Smooth muscle cell (in vitro differentiated cells): ENCODE data around the gene ZNF469. TPM values are rescaled to one million over a fixed set of nuclear protein-coding genes. Genes with fewer than 3 reads are reported as not detected.

Source experiments
- DNase-seq: peaks from one replicate; lab custom pipeline; 2025; ENCODE audit not compliant: unreplicated experiment; lab: John Stamatoyannopoulos, UW
- H2AFZ ChIP-seq: fragments of 200-600 bp; sonication (generic); 2 replicates; pipeline ENCODE4 v1.6.0; 2016; ENCODE audit warnings: antibody characterized with exemption, low read depth, mild to moderate bottlenecking
- H3F3A ChIP-seq: fragments of 200-600 bp; sonication (generic); 2 replicates; pipeline ENCODE4 v1.6.0; 2017; ENCODE audit warnings: antibody characterized with exemption, low read depth
- H3K27ac ChIP-seq: fragments of 200-600 bp; sonication (generic); 2 replicates; pipeline ENCODE4 v1.5.1; 2016; ENCODE audit warnings: low read depth, mild to moderate bottlenecking
- H3K27me3 ChIP-seq: fragments of 200-600 bp; sonication (generic); 2 replicates; pipeline ENCODE4 v1.6.1; 2016; ENCODE audit warnings: low read depth, mild to moderate bottlenecking
- H3K36me3 ChIP-seq: fragments of 200-600 bp; sonication (generic); 2 replicates; pipeline ENCODE4 v1.5.1; 2016; ENCODE audit warnings: low read depth
- H3K4me1 ChIP-seq: fragments of 200-600 bp; sonication (generic); 2 replicates; pipeline ENCODE4 v1.5.1; 2016; ENCODE audit warnings: low read depth
- H3K4me2 ChIP-seq: fragments of 200-600 bp; sonication (generic); 2 replicates; pipeline ENCODE4 v1.6.0; 2016; ENCODE audit warnings: mild to moderate bottlenecking
- H3K4me3 ChIP-seq: fragments of 200-600 bp; sonication (generic); 2 replicates; pipeline ENCODE4 v1.5.1; 2016; ENCODE audit warnings: mild to moderate bottlenecking
- H3K79me2 ChIP-seq: fragments of 200-600 bp; sonication (generic); 2 replicates; pipeline ENCODE4 v1.6.0; 2016; ENCODE audit warnings: low read depth, mild to moderate bottlenecking
- H3K9ac ChIP-seq: fragments of 200-600 bp; sonication (generic); 2 replicates; pipeline ENCODE4 v1.6.0; 2016; ENCODE audit warnings: low read depth
- H3K9me3 ChIP-seq: fragments of 200-600 bp; sonication (generic); replicated peaks from 2 replicates; pipeline ENCODE4 v1.5.1; 2016; ENCODE audit warnings: low read depth
- H4K20me1 ChIP-seq: fragments of 200-600 bp; sonication (generic); 2 replicates; pipeline ENCODE4 v1.6.0; 2016; ENCODE audit warnings: low read depth
- CTCF ChIP-seq: fragments of 200-600 bp; sonication (generic); IDR thresholded peaks from 2 replicates; pipeline ENCODE4 v1.5.1; 2017; ENCODE audit warnings: borderline replicate concordance, mild to moderate bottlenecking, antibody characterized with exemption; ENCODE audit not compliant: insufficient read depth, poor library complexity, severe bottlenecking
- WGBS: methylation state at CpG from one replicate; pipeline ENCODE4 v1.1.7; 2016; ENCODE audit warnings: low lambda C conversion rate; 5-methylcytosine and 5-hydroxymethylcytosine counted together
- polyA plus RNA-seq: library from polyadenylated mRNA; unstranded; fragments of >200 nt; fragmentation: Nextera tagmentation; extraction: Ambion mirVana; gene quantifications from 2 replicates; pipeline ENCODE4 v1.2.1, GENCODE V29; 2016
- total RNA-seq: library from RNA; depleted of rRNA; stranded (reverse); fragments of >200 nt; gene quantifications from 2 replicates; pipeline ENCODE4 v1.2.3, GENCODE V29; 2014

Gene ZNF469
- total and polyA plus RNA-seq, 2 experiments from 2014 or later, result 5.0 to 6.2 TPM

GRCh38 chr16:88390735-88391134, 8.0 kb downstream of the ZNF469 start:
- no peak for DNase-seq
- no peak overlapping the region for H3K27ac ChIP-seq
- WGBS, result 97% methylated on average over 13 of the region's 13 CpGs
- H2AFZ ChIP-seq, result no peak overlapping the region
- TF ChIP-seq CTCF, result no peak
- H3K4me1 ChIP-seq, result no peaks in the 10 kb centered on the region
- no peaks in the 10 kb centered on the region for H3K36me3 ChIP-seq
- no peaks in the 10 kb centered on the region for H3K27me3 ChIP-seq
- H3K4me2 ChIP-seq, result no peak overlapping the region
- peaks cover 43% of the 10 kb centered on the region for H3K79me2 ChIP-seq
- H3K4me3 ChIP-seq, result no peak overlapping the region
- H4K20me1 ChIP-seq, result peaks cover 98% of the 10 kb centered on the region
- no peaks in the 10 kb centered on the region for H3F3A ChIP-seq
- no peak overlapping the region for H3K9ac ChIP-seq
- H3K9me3 ChIP-seq, result no peaks in the 10 kb centered on the region

GRCh38 chr16:88391144-88391850, 8.5 kb downstream of the ZNF469 start:
- no peaks in the 10 kb centered on the region for H3F3A ChIP-seq
- no peak overlapping the region for H3K4me2 ChIP-seq
- H3K9me3 ChIP-seq, result no peaks in the 10 kb centered on the region
- H3K4me1 ChIP-seq, result no peaks in the 10 kb centered on the region
- no peak overlapping the region for H3K9ac ChIP-seq
- no peaks in the 10 kb centered on the region for H3K27me3 ChIP-seq
- no peak overlapping the region for H3K27ac ChIP-seq
- TF ChIP-seq CTCF, result no peak
- WGBS, result 95% methylated on average over 16 of the region's 17 CpGs
- DNase-seq, result no peak
- H2AFZ ChIP-seq, result no peak overlapping the region
- no peak overlapping the region for H3K4me3 ChIP-seq
- H3K79me2 ChIP-seq, result peaks cover 38% of the 10 kb centered on the region
- no peaks in the 10 kb centered on the region for H3K36me3 ChIP-seq
- H4K20me1 ChIP-seq, result peaks cover 98% of the 10 kb centered on the region

GRCh38 chr16:88392111-88392510, 9.4 kb downstream of the ZNF469 start:
- Histone ChIP-seq H3K4me1 (no peaks in the 10 kb centered on the region), H3K36me3 (no peaks in the 10 kb centered on the region), H3K9me3 (no peaks in the 10 kb centered on the region), H2AFZ (no peak overlapping the region), H3K9ac (no peak overlapping the region), H3K27me3 (no peaks in the 10 kb centered on the region), H4K20me1 (peaks cover 98% of the 10 kb centered on the region), H3K79me2 (peaks cover 29% of the 10 kb centered on the region), H3K4me3 (no peak overlapping the region), H3K27ac (no peak overlapping the region), H3K4me2 (no peak overlapping the region), H3F3A (no peaks in the 10 kb centered on the region)
- 94% methylated on average over 22 of the region's 22 CpGs for WGBS
- no peak for TF ChIP-seq CTCF
- no peak for DNase-seq

- no peak for DNase-seq
- no peak overlapping the region for H3K27ac ChIP-seq
- TF ChIP-seq CTCF, result no peak
- no peak overlapping the region for H3K4me3 ChIP-seq
- no peak overlapping the region for H2AFZ ChIP-seq
- WGBS, result 77% methylated on average over 6 of the region's 6 CpGs
- H3F3A ChIP-seq, result no peaks in the 10 kb centered on the region
- peaks cover 24% of the 10 kb centered on the region for H3K79me2 ChIP-seq
- no peak overlapping the region for H3K9ac ChIP-seq
- H3K36me3 ChIP-seq, result no peaks in the 10 kb centered on the region
- no peak overlapping the region for H3K4me2 ChIP-seq
- no peaks in the 10 kb centered on the region for H3K4me1 ChIP-seq
- H3K27me3 ChIP-seq, result no peaks in the 10 kb centered on the region
- H4K20me1 ChIP-seq, result peaks cover 98% of the 10 kb centered on the region
- H3K9me3 ChIP-seq, result no peaks in the 10 kb centered on the region
Observed at GRCh38 chr16:88392616-88393015, 9.9 kb downstream of the ZNF469 start.
